IMR-90 (cell line): ENCODE results near the gene CBLIF. TPM values are rescaled to one million over a fixed set of nuclear protein-coding genes. Genes with fewer than 3 reads are reported as not detected.
A peak's percentile ranks its signal among the peaks of the same experiment; 100 is the strongest.

ENCODE experiments used
- ATAC-seq: fragments of 200-7000 bp; cut with Tn5 transposase; 2 replicates; pipeline ENCODE4 v1.9.1; 2020; ENCODE audit warnings: low read depth, mild to moderate bottlenecking, moderate library complexity
- BruUV-seq: library from RNA; stranded (reverse); fragments of 400-500 nt; replicated peaks from 2 replicates; lab custom pipeline; 2021; lab: Mats Ljungman, UMichigan
- CTCF ChIA-PET: fragments of 300-600 bp; formaldehyde crosslinking; extraction: SDS; loops from one replicate; lab custom pipeline; 2021; ENCODE audit warnings: antibody characterized with exemption; lab: Yijun Ruan, JAX
- POLR2A ChIA-PET: fragments of 300-600 bp; sonication (Branson Sonifier 250); formaldehyde crosslinking; loops from one replicate; lab custom pipeline; 2022; ENCODE audit warnings: antibody characterized with exemption; ENCODE audit not compliant: unreplicated experiment; lab: Charles Lee
- DNase-seq: peaks from one replicate; pipeline ENCODE4 v3.0.0; 2013
- H2AFZ ChIP-seq: replicated peaks from 2 replicates; pipeline ENCODE3; 2013; ENCODE audit warnings: low read length, mild to moderate bottlenecking; ENCODE audit not compliant: poor library complexity
- H2AK5ac ChIP-seq: 2 replicates; pipeline ENCODE4 v1.6.1; 2013; ENCODE audit warnings: low read depth, low read length, inconsistent platforms
- H2AK9ac ChIP-seq: replicated peaks from 2 replicates; pipeline ENCODE3; 2013; ENCODE audit warnings: mild to moderate bottlenecking, low read depth, low read length, moderate library complexity; ENCODE audit not compliant: poor library complexity
- H2BK120ac ChIP-seq: 2 replicates; pipeline ENCODE4 v1.6.1; 2013; ENCODE audit warnings: low read depth, low read length, inconsistent platforms
- H2BK15ac ChIP-seq: 3 replicates; pipeline ENCODE4 v1.6.1; 2013; ENCODE audit warnings: low read depth, low read length, inconsistent platforms
- H2BK20ac ChIP-seq: 2 replicates; pipeline ENCODE4 v1.6.1; 2013; ENCODE audit warnings: low read depth, mild to moderate bottlenecking, inconsistent platforms, low read length, moderate library complexity
- H2BK5ac ChIP-seq: 2 replicates; pipeline ENCODE4 v1.6.1; 2013; ENCODE audit warnings: mild to moderate bottlenecking, low read depth, low read length, inconsistent platforms; ENCODE audit not compliant: poor library complexity, severe bottlenecking
- H3K14ac ChIP-seq: replicated peaks from 2 replicates; pipeline ENCODE4 v1.6.1; 2013; ENCODE audit warnings: low read depth, low read length, inconsistent platforms
- H3K18ac ChIP-seq: 2 replicates; pipeline ENCODE4 v1.6.1; 2013; ENCODE audit warnings: low read depth, low read length, control low read depth
- H3K23ac ChIP-seq: 2 replicates; pipeline ENCODE4 v1.6.1; 2013; ENCODE audit warnings: low read depth, low read length, inconsistent platforms
- H3K27ac ChIP-seq: 2 replicates; pipeline ENCODE4 v1.5.1; 2013; ENCODE audit warnings: mild to moderate bottlenecking, control low read depth, low read length; ENCODE audit not compliant: insufficient read depth
- H3K27me3 ChIP-seq: 2 replicates; pipeline ENCODE4 v1.6.1; 2013; ENCODE audit warnings: low read length; ENCODE audit not compliant: control insufficient read depth, insufficient read depth
- H3K36me3 ChIP-seq: 2 replicates; pipeline ENCODE4 v1.6.1; 2013; ENCODE audit warnings: low read length, mixed read lengths; ENCODE audit not compliant: control insufficient read depth, insufficient read depth
- H3K4ac ChIP-seq: 2 replicates; pipeline ENCODE4 v1.6.1; 2013; ENCODE audit warnings: low read depth, low read length, inconsistent platforms
- H3K4me1 ChIP-seq: 2 replicates; pipeline ENCODE4 v1.6.1; 2013; ENCODE audit warnings: low read length, mixed read lengths; ENCODE audit not compliant: control insufficient read depth, insufficient read depth
- H3K4me2 ChIP-seq: 2 replicates; pipeline ENCODE4 v1.6.1; 2013; ENCODE audit warnings: low read depth, mild to moderate bottlenecking, control low read depth, low read length, moderate library complexity
- H3K4me3 ChIP-seq: 2 replicates; pipeline ENCODE4 v1.5.1; 2013; ENCODE audit warnings: low read depth, mild to moderate bottlenecking, control low read depth, low read length, moderate library complexity; ENCODE audit not compliant: insufficient read depth
- H3K56ac ChIP-seq: 2 replicates; pipeline ENCODE4 v1.6.1; 2013; ENCODE audit warnings: low read length, inconsistent platforms; ENCODE audit not compliant: insufficient read depth; ENCODE audit errors: extremely low read depth
- H3K79me1 ChIP-seq, 2 experiments: 2 replicates each; pipeline ENCODE4 v1.6.1; 2013; ENCODE audit warnings: low read length in 2 of 2, inconsistent platforms in 1 of 2, low read depth in 1 of 2
- H3K9ac ChIP-seq: 2 replicates; pipeline ENCODE4 v1.6.1; 2013; ENCODE audit warnings: low read depth, low read length, control low read depth
- H3K9me1 ChIP-seq: 2 replicates; pipeline ENCODE4 v1.6.1; 2013; ENCODE audit warnings: low read length, inconsistent platforms; ENCODE audit not compliant: insufficient read depth
- H3K9me3 ChIP-seq: 2 replicates; pipeline ENCODE4 v1.6.1; 2013; ENCODE audit warnings: low read length; ENCODE audit not compliant: control insufficient read depth, insufficient read depth
- H4K20me1 ChIP-seq: 2 replicates; pipeline ENCODE4 v1.6.1; 2013; ENCODE audit warnings: low read length, inconsistent platforms; ENCODE audit not compliant: insufficient read depth
- H4K5ac ChIP-seq: 2 replicates; pipeline ENCODE4 v1.6.1; 2013; ENCODE audit warnings: mild to moderate bottlenecking, low read depth, low read length, control low read depth
- H4K8ac ChIP-seq, 2 experiments: 2 replicates each; pipeline ENCODE4 v1.6.1; 2013; ENCODE audit warnings: low read depth in 2 of 2, low read length in 2 of 2, control low read depth in 1 of 2, inconsistent platforms in 1 of 2
- H4K91ac ChIP-seq: 2 replicates; pipeline ENCODE4 v1.6.1; 2013; ENCODE audit warnings: low read depth, low read length, inconsistent platforms; ENCODE audit not compliant: insufficient read depth
- BHLHE40 ChIP-seq: fragments of 150-350 bp; IDR thresholded peaks from 2 replicates; pipeline ENCODE4 v1.6.1; 2016; ENCODE audit warnings: mild to moderate bottlenecking, low read depth, low read length
- CEBPB ChIP-seq: IDR thresholded peaks from 2 replicates; pipeline ENCODE4 v1.6.1; 2012; ENCODE audit warnings: low read depth, low read length, improper control_type of control experiment
- CHD1 ChIP-seq: IDR thresholded peaks from 2 replicates; pipeline ENCODE4 v1.6.1; 2012; ENCODE audit warnings: low read depth, low read length, improper control_type of control experiment
- ELK1 ChIP-seq: fragments of 150-350 bp; IDR thresholded peaks from 2 replicates; pipeline ENCODE4 v1.6.1; 2016; ENCODE audit warnings: low read depth, mild to moderate bottlenecking, low read length, moderate library complexity, borderline replicate concordance
- FOS ChIP-seq: fragments of 150-350 bp; IDR thresholded peaks from 2 replicates; pipeline ENCODE4 v1.6.1; 2016; ENCODE audit warnings: low read depth, low read length
- MAFK ChIP-seq: IDR thresholded peaks from 2 replicates; pipeline ENCODE4 v1.6.1; 2012; ENCODE audit warnings: low read depth, low read length, improper control_type of control experiment
- MAZ ChIP-seq: IDR thresholded peaks from 2 replicates; pipeline ENCODE4 v1.6.1; 2012; ENCODE audit warnings: low read depth, mild to moderate bottlenecking, low read length, improper control_type of control experiment, moderate library complexity, borderline replicate concordance
- MXI1 ChIP-seq: IDR thresholded peaks from 2 replicates; pipeline ENCODE4 v1.6.1; 2012; ENCODE audit warnings: low read depth, mild to moderate bottlenecking, low read length, moderate library complexity, borderline replicate concordance
- NFE2L2 ChIP-seq: fragments of 150-350 bp; IDR thresholded peaks from 2 replicates; pipeline ENCODE4 v1.6.1; 2016; ENCODE audit warnings: low read depth, mild to moderate bottlenecking, low read length
- POLR2A ChIP-seq: IDR thresholded peaks from 2 replicates; pipeline ENCODE4 v1.6.1; 2012; ENCODE audit warnings: mild to moderate bottlenecking, low read depth, low read length
- RCOR1 ChIP-seq: IDR thresholded peaks from 2 replicates; pipeline ENCODE4 v1.6.1; 2012; ENCODE audit warnings: mild to moderate bottlenecking, low read length, improper control_type of control experiment; ENCODE audit not compliant: insufficient replicate concordance
- RFX5 ChIP-seq: IDR thresholded peaks from 2 replicates; pipeline ENCODE4 v1.8.0; 2012; ENCODE audit warnings: low read depth, mild to moderate bottlenecking, low read length, moderate library complexity
- SMC3 ChIP-seq: fragments of 150-350 bp; IDR thresholded peaks from 2 replicates; pipeline ENCODE4 v1.6.1; 2016; ENCODE audit warnings: low read depth, mild to moderate bottlenecking, antibody characterized with exemption, low read length, moderate library complexity
- WGBS, 2 experiments: methylation state at CpG; one replicate each; pipeline versions ENCODE4 v1.1.5 to v1.1.7; 2013; ENCODE audit warnings: missing lambda C conversion rate in 2 of 2; ENCODE audit not compliant: insufficient read length in 1 of 2; ENCODE audit errors: extremely low coverage in 2 of 2; 5-methylcytosine and 5-hydroxymethylcytosine counted together
- dilution Hi-C: fragments of 300-500 bp; cut with HindIII; formaldehyde crosslinking; loops from one replicate; pipeline ENCODE4 v1.14.3; 2018; ENCODE audit warnings: low sequenced_read_pairs; ENCODE audit not compliant: unreplicated experiment
- in situ Hi-C: fragments of 300-500 bp; cut with MboI; formaldehyde crosslinking; loops from 3 replicates; pipeline ENCODE4 v1.14.3; 2019; ENCODE audit warnings: low sequenced_read_pairs, inconsistent platforms, mixed read lengths
- intact Hi-C: fragments of 100-400 bp; cut with micrococcal nuclease; formaldehyde crosslinking; loops from 2 replicates; pipeline ENCODE4 v1.10.0; 2022
- polyA plus RNA-seq, 3 experiments: library from polyadenylated mRNA; depleted of rRNA; stranded (reverse); fragments of >200 nt; gene quantifications; 2 replicates each; pipeline ENCODE4 v1.2.3, GENCODE V29; 2012; ENCODE audit warnings: low replicate concordance in 1 of 3
- total RNA-seq: library from RNA; depleted of rRNA; stranded (reverse); fragments of >200 nt; gene quantifications from 2 replicates; pipeline ENCODE4 v1.2.3, GENCODE V29; 2012
- TF ChIP-seq, protein P1 (sequence below): fragments of 150-350 bp; IDR thresholded peaks from 2 replicates; pipeline ENCODE4 v1.6.1; 2017; ENCODE audit warnings: mild to moderate bottlenecking, antibody characterized with exemption, low read length, low read depth
- TF ChIP-seq, protein P2 (sequence below): conservative IDR thresholded peaks from 2 replicates; pipeline ENCODE4 v1.5.1; 2012; ENCODE audit warnings: mild to moderate bottlenecking, low read depth, low read length, improper control_type of control experiment

The CBLIF gene
- total and polyA plus RNA-seq, 2 of the 4 experiments (the other 2 are of a cell fraction): not detected

GRCh38 chr11:59801981-59802638 lies 43.2 kb downstream of the CBLIF start:
- 34% methylated on average over 3 of the region's 5 CpGs; no CpG with 5 or more reads in 1 of the 2 experiments for WGBS, 2 experiments
- peak; percentile 72 for ATAC-seq
- H3K4me1 ChIP-seq: no peaks in the 10 kb centered on the region
- H3K27ac ChIP-seq: no peak overlapping the region
- H3K4ac ChIP-seq: no peak overlapping the region
- H3K18ac ChIP-seq: no peak overlapping the region
- ChIA-PET POLR2A (interaction anchor here (0.7 kb wide), 1 partner anchor 243 kb away, joined by 7 read pairs; no protein-coding TSS in a partner anchor), CTCF (interaction anchor here (0.6 to 1.2 kb wide), 4 partner anchors 46 to 630 kb away, joined by 4 to 5 read pairs (median 5); partner anchors contain the start of gene STX3)
- no peak overlapping the region for H2BK5ac ChIP-seq
- H4K20me1 ChIP-seq: no peaks in the 10 kb centered on the region
- H3K14ac ChIP-seq: no peak overlapping the region
- H2AK9ac ChIP-seq: no peak overlapping the region
- no peaks in the 10 kb centered on the region for H3K79me1 ChIP-seq
- no peak overlapping the region for H2BK120ac ChIP-seq
- H3K23ac ChIP-seq: no peak overlapping the region
- no peak overlapping the region for H2AFZ ChIP-seq
- no peaks in the 10 kb centered on the region for H3K27me3 ChIP-seq
- H4K8ac ChIP-seq: no peak overlapping the region
- no peak overlapping the region for H3K9ac ChIP-seq
- TSS peak; percentile 70 for BruUV-seq
- H2AK5ac ChIP-seq: no peak overlapping the region
- intact Hi-C loops: loop anchor here (1.0 to 5.0 kb wide), 4 partner anchors 48 to 265 kb away; partner anchors contain the start of gene PATL1
- peaks cover 10% of the 10 kb centered on the region for H3K36me3 ChIP-seq
- no peak overlapping the region for H3K56ac ChIP-seq
- DNase-seq: peak; percentile 36
- no peak overlapping the region for H4K91ac ChIP-seq
- no peak overlapping the region for H3K4me2 ChIP-seq
- no peak overlapping the region for H2BK20ac ChIP-seq
- in situ Hi-C loops: loop anchor here (5.0 to 10.0 kb wide), 2 partner anchors 45 to 247 kb away; partner anchors contain the start of gene STX3
- H3K9me3 ChIP-seq: no peaks in the 10 kb centered on the region
- H2BK15ac ChIP-seq: no peak overlapping the region
- no peak overlapping the region for H3K4me3 ChIP-seq
- no peak overlapping the region for H4K5ac ChIP-seq
- H3K9me1 ChIP-seq: no peaks in the 10 kb centered on the region
- dilution Hi-C loops: no loop called here
- TF ChIP-seq MXI1: no peak
- TF ChIP-seq, protein P1, sequence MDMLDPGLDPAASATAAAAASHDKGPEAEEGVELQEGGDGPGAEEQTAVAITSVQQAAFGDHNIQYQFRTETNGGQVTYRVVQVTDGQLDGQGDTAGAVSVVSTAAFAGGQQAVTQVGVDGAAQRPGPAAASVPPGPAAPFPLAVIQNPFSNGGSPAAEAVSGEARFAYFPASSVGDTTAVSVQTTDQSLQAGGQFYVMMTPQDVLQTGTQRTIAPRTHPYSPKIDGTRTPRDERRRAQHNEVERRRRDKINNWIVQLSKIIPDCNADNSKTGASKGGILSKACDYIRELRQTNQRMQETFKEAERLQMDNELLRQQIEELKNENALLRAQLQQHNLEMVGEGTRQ: no peak
- no peak for TF ChIP-seq NFE2L2
- TF ChIP-seq RFX5: no peak
- no peak for TF ChIP-seq MAFK
- TF ChIP-seq FOS: no peak
- no peak for TF ChIP-seq CHD1
- no peak for TF ChIP-seq BHLHE40
- TF ChIP-seq ELK1: no peak
- no peak for TF ChIP-seq POLR2A
- no peak for TF ChIP-seq RCOR1
- no peak for TF ChIP-seq MAZ
- TF ChIP-seq, protein P2, sequence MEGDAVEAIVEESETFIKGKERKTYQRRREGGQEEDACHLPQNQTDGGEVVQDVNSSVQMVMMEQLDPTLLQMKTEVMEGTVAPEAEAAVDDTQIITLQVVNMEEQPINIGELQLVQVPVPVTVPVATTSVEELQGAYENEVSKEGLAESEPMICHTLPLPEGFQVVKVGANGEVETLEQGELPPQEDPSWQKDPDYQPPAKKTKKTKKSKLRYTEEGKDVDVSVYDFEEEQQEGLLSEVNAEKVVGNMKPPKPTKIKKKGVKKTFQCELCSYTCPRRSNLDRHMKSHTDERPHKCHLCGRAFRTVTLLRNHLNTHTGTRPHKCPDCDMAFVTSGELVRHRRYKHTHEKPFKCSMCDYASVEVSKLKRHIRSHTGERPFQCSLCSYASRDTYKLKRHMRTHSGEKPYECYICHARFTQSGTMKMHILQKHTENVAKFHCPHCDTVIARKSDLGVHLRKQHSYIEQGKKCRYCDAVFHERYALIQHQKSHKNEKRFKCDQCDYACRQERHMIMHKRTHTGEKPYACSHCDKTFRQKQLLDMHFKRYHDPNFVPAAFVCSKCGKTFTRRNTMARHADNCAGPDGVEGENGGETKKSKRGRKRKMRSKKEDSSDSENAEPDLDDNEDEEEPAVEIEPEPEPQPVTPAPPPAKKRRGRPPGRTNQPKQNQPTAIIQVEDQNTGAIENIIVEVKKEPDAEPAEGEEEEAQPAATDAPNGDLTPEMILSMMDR: no peak
- no peak for TF ChIP-seq SMC3
- no peak for TF ChIP-seq CEBPB
